ENCODE results near the gene PRKD1. TPM values are rescaled to one million over a fixed set of nuclear protein-coding genes. Genes with fewer than 3 reads are reported as not detected.

Gene PRKD1
- total RNA-seq, 2 experiments from 2014 or later, result not detected

GRCh38 chr14:29757188-29757680, 170.4 kb downstream of the PRKD1 start:
- no peak overlapping the region for H3K27ac Mint-ChIP-seq
- H3K27me3 Mint-ChIP-seq, result no peaks in the 10 kb centered on the region
- ChIA-PET CTCF (no interaction called here), POLR2A (no interaction called here)
- peaks cover 4% of the 10 kb centered on the region for H3K9me3 Mint-ChIP-seq
- DNase-seq, result no peak
- H3K4me3 Mint-ChIP-seq, result no peak overlapping the region
- H3K36me3 Mint-ChIP-seq, result no peaks in the 10 kb centered on the region
- intact Hi-C loops (cut with micrococcal nuclease), result no loop called here
- H3K4me1 Mint-ChIP-seq (ENCODE audit: low read depth), result no peaks in the 10 kb centered on the region

GRCh38 chr14:29756019-29756385, 171.6 kb downstream of the PRKD1 start:
- H3K27ac Mint-ChIP-seq, result no peak overlapping the region

DNA sequence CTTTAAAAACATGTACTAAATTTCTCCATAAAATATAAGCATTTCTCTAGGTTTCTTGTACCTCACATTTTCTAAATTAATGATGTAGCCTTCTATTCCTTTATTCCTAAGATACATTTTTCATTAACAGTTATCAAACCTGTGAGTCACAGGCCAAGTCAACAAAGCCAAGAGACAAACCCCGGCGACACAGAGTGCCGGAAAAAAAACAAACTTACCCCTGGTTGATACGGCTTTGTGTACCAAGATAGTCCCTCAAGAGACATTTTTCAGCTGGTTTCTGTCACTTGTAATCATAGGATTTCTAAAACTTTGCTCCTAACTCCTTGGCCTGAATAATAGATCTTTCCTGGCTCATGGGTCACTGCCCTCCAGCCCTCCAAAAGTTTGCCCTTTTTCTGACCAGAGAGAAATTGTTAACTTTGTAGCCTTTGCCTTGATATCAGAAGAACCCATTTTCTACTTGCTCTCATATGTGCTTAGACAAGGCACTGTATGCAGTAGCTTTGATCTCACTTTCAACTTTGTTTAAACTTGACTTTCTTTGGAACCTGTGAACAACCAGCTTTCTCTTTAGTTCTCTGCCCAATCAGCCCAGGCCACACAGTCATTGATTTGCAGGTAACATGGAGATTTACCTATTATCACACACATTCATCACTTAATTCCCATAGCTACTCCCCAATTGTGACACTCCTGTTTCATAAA, 172.2 kb downstream of the PRKD1 start:
- no peak overlapping the region for H3K27ac Mint-ChIP-seq
- CTCF ChIA-PET, result no interaction called here
- H3K4me1 Mint-ChIP-seq (ENCODE audit: low read depth), result no peaks in the 10 kb centered on the region
- intact Hi-C loops (cut with micrococcal nuclease), result no loop called here
- DNase-seq, result no peak
- no peak overlapping the region for H3K4me3 Mint-ChIP-seq
- no peaks in the 10 kb centered on the region for H3K27me3 Mint-ChIP-seq
- POLR2A ChIA-PET, result no interaction called here
- no peaks in the 10 kb centered on the region for H3K36me3 Mint-ChIP-seq
- peaks cover 9% of the 10 kb centered on the region for H3K9me3 Mint-ChIP-seq

More at GRCh38 chr14:29756019-29756385, 171.6 kb downstream of the PRKD1 start:
- ChIA-PET CTCF (no interaction called here), POLR2A (no interaction called here)
- H3K4me1 Mint-ChIP-seq (ENCODE audit: low read depth), result no peaks in the 10 kb centered on the region
- peaks cover 8% of the 10 kb centered on the region for H3K9me3 Mint-ChIP-seq
- no peak overlapping the region for H3K4me3 Mint-ChIP-seq
- no peaks in the 10 kb centered on the region for H3K36me3 Mint-ChIP-seq
- DNase-seq, result no peak
- intact Hi-C loops (cut with micrococcal nuclease), result no loop called here
- no peaks in the 10 kb centered on the region for H3K27me3 Mint-ChIP-seq

DNA sequence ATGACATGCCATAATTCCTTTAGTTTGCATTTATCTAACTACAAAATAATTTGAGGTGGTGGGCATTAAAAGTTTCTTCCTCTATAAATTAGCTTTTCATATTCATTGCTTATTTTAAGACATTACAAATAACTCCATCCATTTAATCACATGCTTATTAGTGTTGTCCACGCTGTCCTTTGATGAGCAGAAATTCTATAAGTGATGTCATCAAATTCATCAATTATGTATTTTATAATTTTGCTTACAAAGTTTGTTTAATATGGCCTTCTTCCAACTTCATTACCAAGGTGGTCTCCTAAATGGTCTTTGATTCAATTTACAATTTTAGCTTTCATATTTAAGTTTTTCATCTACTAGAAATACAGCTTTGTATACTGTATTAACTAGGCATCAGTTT, 173.5 kb downstream of the PRKD1 start:
- POLR2A ChIA-PET, result no interaction called here
- intact Hi-C loops (cut with micrococcal nuclease), result no loop called here
- Mint-ChIP-seq H3K27ac (no peak overlapping the region), H3K4me3 (no peak overlapping the region), H3K27me3 (no peaks in the 10 kb centered on the region), H3K36me3 (no peaks in the 10 kb centered on the region), H3K4me1 (ENCODE audit: low read depth) (no peaks in the 10 kb centered on the region), H3K9me3 (peaks cover 11% of the 10 kb centered on the region)
- CTCF ChIA-PET, result no interaction called here
- DNase-seq, result no peak

DNA sequence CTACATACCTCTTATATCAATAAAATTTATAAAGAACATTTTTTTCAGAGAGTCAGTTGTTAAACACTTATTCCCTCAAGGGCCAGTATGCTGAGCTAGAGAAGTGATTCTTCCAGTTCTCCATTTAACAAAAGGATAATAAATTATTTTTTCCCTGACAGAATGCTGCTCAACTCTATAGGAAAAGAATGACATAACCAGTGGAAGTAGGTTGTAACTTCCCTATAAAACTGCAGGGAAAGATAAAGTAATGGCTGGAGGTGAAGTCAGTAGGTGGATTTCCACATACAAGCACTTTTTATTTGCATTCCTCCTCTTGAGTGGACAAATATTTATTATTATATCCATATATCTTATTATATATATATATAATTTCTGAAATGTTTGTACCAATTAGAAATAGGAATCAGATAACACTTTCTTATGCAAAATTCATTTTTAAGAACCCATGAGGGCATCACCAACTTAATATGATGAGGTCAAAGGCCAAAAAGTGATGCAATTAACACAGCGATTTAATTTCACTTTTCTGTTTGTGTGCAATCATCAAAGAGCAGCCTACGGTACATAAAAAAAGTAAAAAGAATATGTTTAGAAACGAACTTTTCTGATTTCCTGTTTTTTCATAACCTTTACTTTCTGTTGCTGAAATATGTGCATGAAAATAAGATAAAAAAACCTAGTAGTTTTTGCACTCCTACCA, 175.3 kb downstream of the PRKD1 start:
- no peak for DNase-seq
- H3K9me3 Mint-ChIP-seq, result peaks cover 11% of the 10 kb centered on the region
- no peaks in the 10 kb centered on the region for H3K27me3 Mint-ChIP-seq
- H3K27ac Mint-ChIP-seq, result no peak overlapping the region
- ChIA-PET CTCF (no interaction called here), POLR2A (no interaction called here)
- no peaks in the 10 kb centered on the region for H3K36me3 Mint-ChIP-seq
- no peaks in the 10 kb centered on the region for H3K4me1 Mint-ChIP-seq (ENCODE audit: low read depth)
- intact Hi-C loops (cut with micrococcal nuclease), result no loop called here
- no peak overlapping the region for H3K4me3 Mint-ChIP-seq

- CTCF ChIA-PET, result no interaction called here
- intact Hi-C loops (cut with micrococcal nuclease), result no loop called here
- POLR2A ChIA-PET, result no interaction called here
- Mint-ChIP-seq H3K9me3 (peaks cover 7% of the 10 kb centered on the region), H3K4me1 (ENCODE audit: low read depth) (no peaks in the 10 kb centered on the region), H3K27me3 (no peaks in the 10 kb centered on the region), H3K36me3 (no peaks in the 10 kb centered on the region), H3K27ac (no peak overlapping the region), H3K4me3 (no peak overlapping the region)
- DNase-seq, result no peak
Measured at GRCh38 chr14:29749829-29750228, 177.8 kb downstream of the PRKD1 start.

- Mint-ChIP-seq H3K36me3 (no peaks in the 10 kb centered on the region), H3K9me3 (peaks cover 7% of the 10 kb centered on the region), H3K4me1 (ENCODE audit: low read depth) (no peaks in the 10 kb centered on the region), H3K27me3 (no peaks in the 10 kb centered on the region), H3K27ac (no peak overlapping the region), H3K4me3 (no peak overlapping the region)
- no peak for DNase-seq
- ChIA-PET POLR2A (no interaction called here), CTCF (no interaction called here)
- intact Hi-C loops (cut with micrococcal nuclease), result no loop called here
Measured at GRCh38 chr14:29749327-29749726, 178.3 kb downstream of the PRKD1 start.

- H3K4me1 Mint-ChIP-seq (ENCODE audit: low read depth), result no peaks in the 10 kb centered on the region
- intact Hi-C loops (cut with micrococcal nuclease), result no loop called here
- H3K4me3 Mint-ChIP-seq, result no peak overlapping the region
- no peak overlapping the region for H3K27ac Mint-ChIP-seq
- peaks cover 4% of the 10 kb centered on the region for H3K9me3 Mint-ChIP-seq
- H3K36me3 Mint-ChIP-seq, result no peaks in the 10 kb centered on the region
- no peaks in the 10 kb centered on the region for H3K27me3 Mint-ChIP-seq
- CTCF ChIA-PET, result no interaction called here
- POLR2A ChIA-PET, result no interaction called here
- DNase-seq, result no peak
Measured at GRCh38 chr14:29745863-29746262, 181.8 kb downstream of the PRKD1 start.

- Mint-ChIP-seq H3K27ac (no peak overlapping the region), H3K4me1 (ENCODE audit: low read depth) (no peaks in the 10 kb centered on the region), H3K36me3 (no peaks in the 10 kb centered on the region), H3K27me3 (no peaks in the 10 kb centered on the region), H3K9me3 (no peaks in the 10 kb centered on the region), H3K4me3 (no peak overlapping the region)
- ChIA-PET CTCF (no interaction called here), POLR2A (no interaction called here)
- intact Hi-C loops (cut with micrococcal nuclease), result no loop called here
- no peak for DNase-seq
Measured at GRCh38 chr14:29743531-29743930, 184.1 kb downstream of the PRKD1 start.

DNA sequence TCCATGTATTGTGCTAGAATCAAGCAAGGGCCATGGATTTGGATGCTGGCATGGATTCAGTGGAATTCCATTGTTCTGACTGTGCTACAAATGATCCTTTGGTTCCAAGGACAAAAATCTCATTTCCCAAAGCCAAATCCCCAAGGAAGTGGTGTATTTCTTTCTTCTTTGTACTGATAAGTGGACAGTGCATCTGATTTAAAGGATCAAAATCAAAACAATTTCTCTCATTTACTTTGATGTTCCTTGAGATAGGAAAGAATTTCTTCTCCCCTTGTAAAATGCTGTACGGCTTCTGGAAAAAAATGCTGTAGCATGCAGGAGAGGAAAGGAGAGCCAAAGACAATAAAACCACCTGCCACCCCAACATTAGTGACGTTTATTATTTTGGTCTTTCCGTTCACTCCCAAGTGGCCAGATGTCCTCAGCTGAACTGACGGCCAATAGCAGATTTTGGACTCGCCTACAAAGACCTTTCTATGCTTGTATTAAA, 185.7 kb downstream of the PRKD1 start:
- Mint-ChIP-seq H3K9me3 (peaks cover 3% of the 10 kb centered on the region), H3K4me1 (ENCODE audit: low read depth) (no peaks in the 10 kb centered on the region), H3K27me3 (no peaks in the 10 kb centered on the region), H3K4me3 (no peak overlapping the region), H3K27ac (no peak overlapping the region), H3K36me3 (no peaks in the 10 kb centered on the region)
- ChIA-PET POLR2A (no interaction called here), CTCF (no interaction called here)
- intact Hi-C loops (cut with micrococcal nuclease), result no loop called here
- no peak for DNase-seq

- POLR2A ChIA-PET, result no interaction called here
- intact Hi-C loops (cut with micrococcal nuclease), result no loop called here
- Mint-ChIP-seq H3K4me1 (ENCODE audit: low read depth) (no peaks in the 10 kb centered on the region), H3K27me3 (no peaks in the 10 kb centered on the region), H3K4me3 (no peak overlapping the region), H3K36me3 (no peaks in the 10 kb centered on the region), H3K9me3 (peaks cover 6% of the 10 kb centered on the region), H3K27ac (no peak overlapping the region)
- CTCF ChIA-PET, result no interaction called here
- DNase-seq, result no peak
Measured at GRCh38 chr14:29740491-29740890, 187.2 kb downstream of the PRKD1 start.

DNA sequence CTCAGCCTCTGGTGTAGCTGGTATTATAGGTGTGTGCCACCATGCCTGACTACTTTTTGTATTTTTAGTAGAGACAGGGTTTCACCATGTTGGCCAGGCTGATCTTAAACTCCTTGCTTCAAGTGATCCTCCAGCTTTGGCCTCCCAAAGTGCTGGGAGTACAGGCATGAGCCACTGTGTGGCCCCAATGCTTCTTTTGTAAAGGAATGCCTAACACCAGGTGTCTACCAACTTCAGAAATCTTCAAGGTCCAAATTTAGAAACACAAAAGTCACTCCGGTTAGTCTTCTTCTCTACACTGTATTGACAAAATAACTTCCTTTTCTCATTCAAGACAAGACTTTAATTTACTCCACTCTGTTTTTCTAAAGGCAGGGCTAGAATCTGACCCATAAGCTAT, 188.7 kb downstream of the PRKD1 start:
- no peaks in the 10 kb centered on the region for H3K27me3 Mint-ChIP-seq
- no peak overlapping the region for H3K27ac Mint-ChIP-seq
- H3K4me3 Mint-ChIP-seq, result no peak overlapping the region
- intact Hi-C loops (cut with micrococcal nuclease), result no loop called here
- no peaks in the 10 kb centered on the region for H3K4me1 Mint-ChIP-seq (ENCODE audit: low read depth)
- CTCF ChIA-PET, result no interaction called here
- POLR2A ChIA-PET, result no interaction called here
- peaks cover 9% of the 10 kb centered on the region for H3K9me3 Mint-ChIP-seq
- H3K36me3 Mint-ChIP-seq, result no peaks in the 10 kb centered on the region
- DNase-seq, result no peak

DNA sequence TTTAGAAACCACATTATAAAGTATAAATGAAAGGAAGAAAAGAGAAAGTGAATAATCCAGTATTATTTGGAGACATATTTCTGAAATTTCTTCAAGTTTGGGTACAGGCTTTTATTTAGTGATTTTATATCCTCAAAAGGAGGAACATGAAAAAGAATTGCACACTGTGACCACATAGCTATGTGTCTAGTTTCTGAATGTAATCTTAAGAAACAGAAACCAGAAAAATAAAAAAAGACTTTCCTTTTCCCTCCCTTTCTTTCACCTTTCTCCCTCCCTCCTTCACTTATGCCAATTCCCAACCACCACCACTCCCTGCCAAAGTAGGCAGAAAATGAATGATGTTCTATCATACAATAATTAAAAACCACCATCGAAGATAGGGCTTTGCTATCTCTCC, 189.6 kb downstream of the PRKD1 start:
- H3K36me3 Mint-ChIP-seq, result no peaks in the 10 kb centered on the region
- intact Hi-C loops (cut with micrococcal nuclease), result no loop called here
- H3K27ac Mint-ChIP-seq, result no peak overlapping the region

More for the DNA sequence above, 189.6 kb downstream of the PRKD1 start:
- no peaks in the 10 kb centered on the region for H3K27me3 Mint-ChIP-seq
- no peak overlapping the region for H3K4me3 Mint-ChIP-seq
- POLR2A ChIA-PET, result no interaction called here
- DNase-seq, result no peak
- no peaks in the 10 kb centered on the region for H3K4me1 Mint-ChIP-seq (ENCODE audit: low read depth)
- CTCF ChIA-PET, result no interaction called here
- peaks cover 9% of the 10 kb centered on the region for H3K9me3 Mint-ChIP-seq

Data from activated CD4-positive, alpha-beta memory T cell treated with anti-CD3 and anti-CD28 coated beads for 36 hours (primary cell).